Hematopoietic multipotent progenitor cell treated with erythropoietin and hydrocortisone succinate and interleukin-3 and kit ligand, for 17 days (in vitro differentiated cells): ENCODE results near the gene MROH2A.

ENCODE experiments used
- DNase-seq: peaks from one replicate; pipeline ENCODE4 v3.0.0-alpha.2; 2015; ENCODE audit warnings: low spot score

MROH2A gene

DNA sequence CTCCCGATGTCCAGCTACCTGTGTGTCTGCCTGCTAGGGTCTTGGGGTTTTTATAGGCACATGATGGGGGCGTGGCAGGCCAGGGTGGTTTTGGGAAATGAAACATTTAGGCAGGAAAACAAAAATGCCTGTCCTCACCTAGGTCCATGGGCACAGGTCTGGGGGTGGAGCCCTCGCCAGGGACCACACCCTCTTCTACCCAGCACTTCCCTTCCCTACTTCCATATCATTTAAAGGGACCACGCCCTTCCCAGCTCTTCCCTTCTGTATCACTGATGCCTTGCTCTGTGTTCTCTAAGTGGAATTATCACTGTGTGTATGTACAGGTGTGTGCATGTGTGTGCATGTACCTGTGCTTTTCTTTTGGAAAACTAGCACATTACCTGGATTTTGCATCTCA, 11.7 kb upstream of the MROH2A start:
- DNase-seq = no peak

GRCh38 chr2:233768076-233768475, 10.1 kb upstream of the MROH2A start:
- no peak for DNase-seq

- DNase-seq = no peak
These were observed 8.9 kb upstream of the MROH2A start for GRCh38 chr2:233769260-233769659.

- DNase-seq = no peak
These were observed 6.0 kb upstream of the MROH2A start for GRCh38 chr2:233772153-233772552.

DNA sequence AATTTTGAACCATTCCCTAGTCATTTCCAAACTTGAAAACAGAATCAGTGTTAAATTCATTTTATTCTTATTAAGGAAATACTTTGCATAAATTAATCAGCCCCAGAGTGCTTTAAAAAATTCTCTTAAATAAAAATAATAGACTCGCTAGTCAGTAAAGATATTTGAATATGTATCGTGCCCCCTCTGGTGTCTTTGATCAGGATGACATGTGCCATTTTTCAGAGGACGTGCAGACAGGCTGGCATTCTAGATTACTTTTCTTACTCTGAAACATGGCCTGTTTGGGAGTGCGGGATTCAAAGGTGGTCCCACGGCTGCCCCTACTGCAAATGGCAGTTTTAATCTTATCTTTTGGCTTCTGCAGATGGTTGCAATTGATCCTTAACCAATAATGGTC, 5.5 kb upstream of the MROH2A start:
- no peak for DNase-seq

DNA sequence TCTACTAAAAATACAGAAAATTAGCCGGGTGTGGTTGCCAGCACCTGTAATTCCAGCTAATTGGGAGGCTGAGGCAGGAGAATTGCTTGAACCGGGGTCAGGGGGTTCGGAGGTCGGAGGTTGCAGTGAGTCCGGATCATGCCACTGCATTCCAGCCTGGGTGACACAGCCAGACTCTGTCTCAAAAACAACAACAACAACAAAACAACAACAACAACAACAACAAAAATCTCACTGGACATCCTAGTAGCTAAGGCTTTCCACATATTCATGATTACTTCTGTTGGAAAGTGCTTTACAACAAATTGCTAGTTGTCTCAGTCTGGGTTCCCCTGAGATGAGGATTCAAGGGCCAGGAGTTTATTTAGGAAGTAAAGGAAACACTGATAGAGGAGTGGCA, 4.3 kb upstream of the MROH2A start:
- DNase-seq = no peak

- DNase-seq = no peak
These were observed 2.7 kb upstream of the MROH2A start for GRCh38 chr2:233775414-233775813.

GRCh38 chr2:233779722-233780121, 1.6 kb downstream of the MROH2A start:
- DNase-seq = no peak

- DNase-seq = no peak
These were observed 2.6 kb downstream of the MROH2A start for GRCh38 chr2:233780771-233781170.

- DNase-seq = no peak
These were observed 11.4 kb downstream of the MROH2A start for GRCh38 chr2:233789554-233789953.

GRCh38 chr2:233791151-233791882, 13.2 kb downstream of the MROH2A start:
- no peak for DNase-seq

- no peak for DNase-seq
These were observed 13.8 kb downstream of the MROH2A start for GRCh38 chr2:233791883-233792329.

DNA sequence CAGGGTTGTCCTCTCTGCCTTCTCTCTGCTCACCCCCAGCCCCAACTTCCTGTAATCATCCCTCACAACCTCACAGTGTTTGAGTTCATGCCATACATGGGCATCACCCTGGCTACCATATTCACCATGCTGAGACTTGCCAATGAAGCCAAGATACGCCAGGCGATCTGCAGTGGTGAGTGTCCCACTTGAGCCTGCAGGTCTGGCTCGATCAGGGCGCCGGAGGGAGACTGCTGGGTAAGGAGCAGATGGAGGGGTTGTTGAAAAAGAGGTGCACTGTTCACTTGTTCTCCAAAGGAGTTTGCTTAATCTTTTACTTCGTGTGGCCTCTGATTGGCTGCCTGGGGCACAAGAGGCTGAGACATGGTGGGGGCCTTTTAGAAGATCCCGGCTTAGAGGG, 14.6 kb downstream of the MROH2A start:
- DNase-seq = no peak

DNA sequence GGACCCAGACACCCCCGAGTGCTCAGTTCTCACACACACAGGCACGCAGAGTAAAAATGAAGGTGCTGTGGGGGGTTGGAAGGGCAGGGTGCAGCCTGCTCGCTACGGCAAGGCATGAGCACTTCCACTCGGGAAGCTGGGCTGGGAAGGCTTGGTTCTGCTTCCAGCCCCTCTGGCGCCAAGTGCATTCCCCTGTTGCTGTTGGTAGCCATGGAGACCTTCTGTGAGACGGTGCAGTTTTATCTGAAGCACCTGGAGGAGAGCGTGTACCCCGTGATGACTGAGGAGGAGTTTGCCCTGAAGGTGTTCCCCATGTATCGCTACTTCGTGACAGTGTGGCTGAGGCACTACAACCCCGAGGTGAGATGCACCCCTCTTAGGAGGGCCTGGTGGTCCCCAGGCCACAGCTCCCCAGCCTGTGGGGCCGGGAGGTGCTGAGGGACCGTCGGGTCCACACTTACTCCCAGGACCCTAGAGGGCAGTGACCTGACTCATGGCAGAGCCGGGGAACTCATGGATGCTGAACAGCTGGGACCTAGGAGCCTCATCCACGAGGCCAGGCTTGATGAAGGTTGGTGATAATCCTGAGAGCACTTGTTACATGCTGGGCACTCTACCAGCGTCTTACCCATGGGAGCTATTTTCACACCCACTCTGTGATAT, 15.5 kb downstream of the MROH2A start:
- no peak for DNase-seq

DNA sequence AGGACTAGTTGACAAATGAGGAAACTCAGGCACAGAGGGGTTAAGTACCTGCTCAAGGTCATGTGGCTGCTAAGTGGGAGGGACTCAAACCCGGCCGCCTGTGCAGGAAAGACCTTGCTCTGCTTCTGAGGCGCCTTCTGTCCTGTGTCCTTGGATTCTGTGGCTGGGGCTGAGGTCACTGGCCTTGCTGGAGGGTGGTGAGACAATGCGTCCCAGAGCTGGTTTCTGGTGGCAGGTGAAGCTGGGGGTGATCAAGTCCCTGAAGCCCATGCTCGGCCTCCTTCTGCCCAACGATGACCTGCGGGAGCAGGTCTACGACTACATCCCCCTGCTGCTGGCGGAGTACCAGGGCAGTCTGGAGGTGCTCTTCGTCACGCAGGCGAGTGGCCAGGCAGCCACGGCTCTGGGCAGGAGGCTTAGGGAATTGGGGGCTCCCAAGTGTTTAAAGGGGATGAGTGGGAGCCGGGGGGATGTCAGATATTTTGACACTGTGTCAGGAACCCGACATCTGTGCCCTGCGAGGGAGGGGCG, 16.1 kb downstream of the MROH2A start:
- no peak for DNase-seq

DNA sequence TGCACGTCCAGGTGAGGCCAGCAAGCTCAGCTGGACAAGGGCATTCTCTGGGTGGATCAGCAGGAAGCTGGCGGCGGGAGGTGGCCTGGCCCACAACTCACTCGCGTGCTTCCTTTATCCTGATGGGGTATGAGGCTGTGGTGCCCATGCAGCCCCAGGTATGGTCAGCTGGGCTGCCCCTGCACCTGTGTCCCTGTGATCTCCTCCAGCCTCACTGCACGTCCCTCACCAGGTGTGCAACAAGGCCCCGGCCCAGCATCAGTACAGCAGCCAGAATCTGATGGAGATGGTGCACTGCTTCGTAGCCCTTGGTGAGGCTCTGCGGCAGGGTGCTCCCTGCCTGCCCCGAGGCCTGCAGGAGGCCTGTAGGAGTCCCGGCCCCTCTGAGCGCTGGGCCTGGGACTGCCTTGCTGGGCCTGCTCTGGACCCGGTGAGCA, 17.6 kb downstream of the MROH2A start:
- DNase-seq = no peak

DNA sequence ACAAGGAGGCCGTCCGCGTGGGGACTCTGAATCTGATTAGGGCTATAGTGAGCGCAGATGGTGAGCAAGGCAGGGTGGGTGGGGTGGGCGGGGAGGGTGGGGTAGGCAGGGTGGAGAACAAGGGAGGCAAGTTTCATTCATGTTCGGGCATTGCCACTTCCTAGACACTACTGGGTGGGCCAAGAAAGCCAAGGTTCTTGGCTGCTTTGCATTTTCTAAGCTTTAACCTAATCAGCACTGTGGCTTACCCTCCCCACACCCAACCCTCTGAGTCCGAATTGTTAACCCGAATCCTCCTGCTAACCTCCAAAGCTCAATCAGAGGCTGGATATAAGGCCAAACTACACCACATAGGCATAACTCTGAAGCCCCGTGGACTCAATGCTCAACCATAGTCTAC, 18.1 kb downstream of the MROH2A start:
- no peak for DNase-seq

- no peak for DNase-seq
These were observed 20.4 kb downstream of the MROH2A start for GRCh38 chr2:233798335-233799086.

GRCh38 chr2:233799087-233799665, 21.0 kb downstream of the MROH2A start:
- no peak for DNase-seq

- DNase-seq = no peak
These were observed 21.6 kb downstream of the MROH2A start for GRCh38 chr2:233799716-233800115.

GRCh38 chr2:233800208-233800607, 22.1 kb downstream of the MROH2A start:
- DNase-seq = no peak

GRCh38 chr2:233801357-233802131, 23.4 kb downstream of the MROH2A start:
- DNase-seq = no peak
